HG03521 (cell line): ENCODE measurements around the gene MAGEA2B.
"Not testable (repeated sequence)": the region's sequence is repeated elsewhere in the genome, so short reads cannot be mapped to it uniquely, and the experiment has no call there.

Experiments used
- ATAC-seq: cut with Tn5 transposase; IDR thresholded peaks from one replicate; pipeline ENCODE4 v1.9.1; 2021; ENCODE audit warnings: mild to moderate bottlenecking, moderate library complexity; ENCODE audit not compliant: unreplicated experiment

The MAGEA2B gene

DNA sequence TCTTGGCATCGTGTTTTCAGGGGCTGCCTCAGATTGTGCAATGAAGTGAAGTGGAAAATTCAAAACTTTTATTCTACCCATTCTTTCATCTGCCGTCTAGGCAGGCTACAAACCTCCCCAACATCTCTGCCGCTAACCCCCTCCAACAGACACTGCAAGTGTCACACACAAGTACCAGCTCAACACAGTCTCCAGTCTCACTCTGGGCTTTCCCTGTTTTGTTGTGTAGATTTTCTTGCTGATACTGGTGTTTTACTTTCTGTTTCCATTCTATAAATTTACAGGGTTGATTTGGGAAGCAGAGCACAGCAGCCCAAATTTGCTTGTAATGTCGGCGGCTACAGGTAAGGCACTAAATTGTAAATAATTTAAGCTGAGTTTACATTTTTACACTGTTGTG, 40.4 kb downstream of the MAGEA2B start:
- ATAC-seq, result not testable (repeated sequence)

DNA sequence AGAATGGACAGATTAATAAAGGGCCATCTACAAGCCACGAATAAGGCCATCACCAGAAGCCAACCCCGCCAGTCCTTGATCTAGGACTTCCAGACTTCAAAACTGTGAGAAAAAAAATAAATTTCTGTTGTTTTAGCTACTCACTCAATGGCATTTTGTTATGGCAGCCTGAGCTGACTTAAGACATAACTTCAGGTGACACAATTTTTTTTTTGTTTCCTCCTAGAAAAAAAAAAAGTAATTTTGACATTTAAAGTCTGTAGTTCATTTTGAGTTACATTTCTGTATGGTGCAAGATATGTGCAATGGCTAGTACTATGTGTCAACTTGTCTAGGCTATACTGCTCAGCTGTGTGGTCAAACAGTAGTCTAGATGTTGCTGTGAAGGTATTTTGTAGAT, 44.5 kb downstream of the MAGEA2B start, which contains the start of gene CSAG3:
Gene CSAG3, plus strand, starts transcription at position 301 of the 400 bp plus-strand sequence.
- not testable (repeated sequence) for ATAC-seq

DNA sequence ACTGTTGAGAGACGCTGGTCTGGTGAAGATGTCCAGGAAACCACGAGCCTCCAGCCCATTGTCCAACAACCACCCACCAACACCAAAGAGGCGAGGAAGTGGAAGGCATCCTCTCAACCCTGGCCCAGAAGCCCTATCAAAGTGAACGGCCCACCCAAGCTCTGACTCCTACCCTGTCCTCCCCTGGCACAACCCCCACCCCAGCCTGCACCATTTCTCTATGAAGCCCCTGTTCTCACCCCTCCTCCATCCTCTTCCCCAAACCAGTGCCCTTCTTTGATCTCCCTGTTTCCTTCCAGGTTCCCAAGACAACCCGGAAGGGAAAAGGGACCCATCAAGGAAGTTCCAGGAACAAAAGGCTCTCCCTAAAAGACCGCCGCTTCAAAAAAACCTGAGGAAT, 45.1 kb downstream of the MAGEA2B start:
- not testable (repeated sequence) for ATAC-seq

DNA sequence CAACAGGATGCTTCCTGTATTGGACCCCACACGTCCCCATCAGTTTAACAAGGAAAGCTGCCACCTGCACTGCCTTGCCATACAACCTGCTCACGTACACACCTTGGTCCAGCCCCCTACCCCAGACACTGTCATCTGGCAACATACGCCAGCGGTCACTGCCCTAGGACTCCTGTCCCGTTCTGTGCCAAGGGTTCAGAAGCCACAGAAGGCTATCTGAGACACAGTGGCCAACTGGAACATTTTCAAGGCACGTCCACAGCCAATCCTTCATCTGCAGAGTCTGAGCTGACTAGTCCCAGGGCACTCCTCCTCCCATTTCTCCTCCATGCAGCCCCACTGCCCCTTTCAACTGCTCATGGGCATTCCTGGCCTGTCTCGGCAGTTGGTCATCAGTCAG, 47.2 kb downstream of the MAGEA2B start:
- not testable (repeated sequence) for ATAC-seq

DNA sequence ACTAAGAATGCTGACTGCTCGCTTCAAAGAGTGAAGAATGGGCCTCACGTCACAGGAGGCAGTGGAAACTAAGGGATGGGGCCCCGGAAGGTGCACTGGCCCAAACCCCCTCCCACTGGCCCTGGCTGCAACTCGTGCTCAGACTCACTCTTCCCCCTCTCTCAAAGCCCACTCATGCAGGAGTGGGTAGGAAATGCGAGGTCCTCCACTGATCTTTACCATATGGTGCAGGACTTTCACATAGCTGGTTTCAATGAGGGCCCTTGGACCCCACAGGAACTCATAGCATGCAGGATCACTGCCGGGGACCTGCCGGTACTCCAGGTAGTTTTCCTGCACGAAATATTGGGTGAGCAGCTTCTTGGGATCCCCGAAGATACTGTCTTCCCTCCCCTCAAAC, 52.1 kb downstream of the MAGEA2B start:
- ATAC-seq, result not testable (repeated sequence)
